Embryonic facial prominence (tissue), 1 donor: ENCODE results near the gene KPNB1.

Experiments
- DNase-seq: peaks from one replicate; pipeline ENCODE4 v3.0.0-alpha.2; 2016; ENCODE audit errors: extremely low spot score

KPNB1 gene

DNA sequence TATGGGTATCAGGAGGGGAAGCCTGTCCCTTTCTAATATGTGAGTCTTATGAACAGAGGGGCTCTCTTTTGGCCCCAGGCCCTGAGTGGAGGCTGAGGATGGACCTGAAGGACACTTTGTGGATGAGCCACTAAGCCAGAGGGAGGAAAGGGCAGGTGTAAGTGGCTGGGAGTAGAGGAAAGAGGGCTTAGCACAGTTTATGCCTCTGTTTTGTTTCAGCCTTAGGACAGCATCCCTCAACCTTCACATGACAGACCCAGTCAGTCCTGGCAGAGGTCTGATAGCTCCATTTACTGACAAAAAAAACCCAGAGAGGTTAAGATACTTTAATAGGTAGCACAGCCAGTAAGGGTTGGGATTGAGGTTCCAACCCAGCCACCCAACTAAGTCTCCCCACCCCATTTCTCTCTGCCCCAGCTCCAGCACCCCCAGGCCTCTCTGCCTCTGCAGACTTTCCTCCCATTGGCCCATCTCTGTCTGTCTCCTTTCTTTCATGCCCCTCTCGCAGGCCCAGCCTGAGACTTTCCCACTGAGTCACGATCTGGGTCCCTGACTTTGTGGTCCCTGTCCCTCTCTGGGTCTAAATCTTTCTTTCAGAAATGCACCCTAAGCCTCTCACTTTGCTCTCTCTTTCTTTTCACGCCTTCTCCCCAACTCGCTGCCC lies 78.6 kb downstream of the KPNB1 start:
- no peak for DNase-seq

GRCh38 chr17:47729476-47729875 lies 79.8 kb downstream of the KPNB1 start:
- no peak for DNase-seq

- DNase-seq, result no peak
These were observed 81.0 kb downstream of the KPNB1 start for GRCh38 chr17:47730681-47731080.

GRCh38 chr17:47731396-47731795 lies 81.7 kb downstream of the KPNB1 start:
- DNase-seq, result no peak

GRCh38 chr17:47732399-47733046 lies 82.8 kb downstream of the KPNB1 start:
- DNase-seq, result no peak

DNA sequence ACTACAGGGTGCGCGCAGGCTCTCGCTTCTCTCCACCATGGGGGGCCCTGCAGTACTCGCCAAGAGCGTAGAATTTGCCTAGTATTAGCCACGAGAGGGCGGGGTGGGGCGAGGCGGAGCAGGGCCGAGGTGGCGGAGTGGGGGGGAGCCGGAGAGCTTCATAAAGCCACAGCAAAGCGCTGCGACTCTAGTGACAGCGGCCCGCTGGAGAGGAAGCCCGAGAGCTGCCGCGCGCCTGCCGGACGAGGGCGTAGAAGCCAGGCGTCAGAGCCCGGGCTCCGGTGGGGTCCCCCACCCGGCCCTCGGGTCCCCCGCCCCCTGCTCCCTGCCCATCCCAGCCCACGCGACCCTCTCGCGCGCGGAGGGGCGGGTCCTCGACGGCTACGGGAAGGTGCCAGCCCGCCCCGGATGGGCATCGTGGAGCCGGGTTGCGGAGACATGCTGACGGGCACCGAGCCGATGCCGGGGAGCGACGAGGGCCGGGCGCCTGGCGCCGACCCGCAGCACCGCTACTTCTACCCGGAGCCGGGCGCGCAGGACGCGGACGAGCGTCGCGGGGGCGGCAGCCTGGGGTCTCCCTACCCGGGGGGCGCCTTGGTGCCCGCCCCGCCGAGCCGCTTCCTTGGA lies 83.4 kb downstream of the KPNB1 start, which contains the start of gene TBX21:
Gene TBX21 (plus strand): TSS at position 190 of the 627 bp plus-strand sequence. CDS start 219 bp downstream, at position 409.
- DNase-seq, result no peak

DNA sequence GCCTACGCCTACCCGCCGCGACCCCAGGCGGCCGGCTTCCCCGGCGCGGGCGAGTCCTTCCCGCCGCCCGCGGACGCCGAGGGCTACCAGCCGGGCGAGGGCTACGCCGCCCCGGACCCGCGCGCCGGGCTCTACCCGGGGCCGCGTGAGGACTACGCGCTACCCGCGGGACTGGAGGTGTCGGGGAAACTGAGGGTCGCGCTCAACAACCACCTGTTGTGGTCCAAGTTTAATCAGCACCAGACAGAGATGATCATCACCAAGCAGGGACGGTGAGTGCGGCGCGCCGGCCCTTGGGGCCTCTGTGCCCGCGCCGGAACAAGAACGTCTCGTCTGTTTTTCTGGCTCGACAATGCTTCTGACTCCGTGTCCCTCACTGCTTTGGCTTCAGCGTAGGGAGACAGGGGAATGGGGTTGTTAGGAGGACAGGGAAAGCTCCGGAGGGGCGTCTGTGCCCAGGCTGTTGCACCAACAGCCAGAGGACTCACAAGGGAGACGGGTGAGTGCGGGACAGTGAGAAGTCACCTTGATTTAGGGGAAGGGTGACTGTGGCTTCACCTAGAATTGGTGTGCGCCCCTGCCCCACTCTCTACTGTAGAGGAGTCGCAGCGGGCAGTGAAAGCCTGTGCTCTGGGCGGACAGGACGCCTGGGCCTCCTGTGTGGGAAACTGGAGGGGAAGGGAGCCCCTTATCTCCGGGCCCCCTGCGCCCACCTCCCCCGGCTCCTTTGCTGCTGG lies 84.1 kb downstream of the KPNB1 start:
- DNase-seq, result no peak

- DNase-seq, result no peak
These were observed 85.4 kb downstream of the KPNB1 start for GRCh38 chr17:47735139-47735464.
